GM12873 (cell line): ENCODE results near the gene OLFML1.
A peak's percentile ranks its signal among the peaks of the same experiment; 100 is the strongest.

Experiments
- CTCF ChIP-seq: IDR thresholded peaks from 2 replicates; pipeline ENCODE4 v1.5.1; 2012; ENCODE audit warnings: low read depth, mild to moderate bottlenecking, moderate library complexity, low read length, control low read depth; ENCODE audit not compliant: insufficient read depth; ENCODE audit errors: missing control alignments

Gene OLFML1

GRCh38 chr11:7485186-7486097 lies at the start of gene OLFML1:
OLFML1 (plus strand) TSS chr11:7485506; CDS start chr11:7485876, 370 bp downstream.
- TF ChIP-seq CTCF: no peak

- no peak for TF ChIP-seq CTCF
These were observed 49.2 kb upstream of the OLFML1 start for GRCh38 chr11:7436146-7436545.

GRCh38 chr11:7436657-7437056 lies 48.6 kb upstream of the OLFML1 start:
- no peak for TF ChIP-seq CTCF

- TF ChIP-seq CTCF: no peak
These were observed 47.6 kb upstream of the OLFML1 start for GRCh38 chr11:7437696-7438095.

GRCh38 chr11:7439746-7440320 lies 45.5 kb upstream of the OLFML1 start:
- TF ChIP-seq CTCF: no peak

- peak; percentile 89 for TF ChIP-seq CTCF
These were observed 42.6 kb upstream of the OLFML1 start for GRCh38 chr11:7442588-7443215.
